IMR-90 (cell line): Measurements from ENCODE around the gene HYOU1. TPM values are rescaled to one million over a fixed set of nuclear protein-coding genes. Genes with fewer than 3 reads are reported as not detected.

Experiments
- ATAC-seq: fragments of 200-7000 bp; cut with Tn5 transposase; 2 replicates; pipeline ENCODE4 v1.9.1; 2020; ENCODE audit warnings: low read depth, mild to moderate bottlenecking, moderate library complexity
- BruUV-seq: library from RNA; stranded (reverse); fragments of 400-500 nt; replicated peaks from 2 replicates; lab custom pipeline; 2021; lab: Mats Ljungman, UMichigan
- CTCF ChIA-PET: fragments of 300-600 bp; formaldehyde crosslinking; extraction: SDS; loops from one replicate; lab custom pipeline; 2021; ENCODE audit warnings: antibody characterized with exemption; lab: Yijun Ruan, JAX
- POLR2A ChIA-PET: fragments of 300-600 bp; sonication (Branson Sonifier 250); formaldehyde crosslinking; loops from one replicate; lab custom pipeline; 2022; ENCODE audit warnings: antibody characterized with exemption; ENCODE audit not compliant: unreplicated experiment; lab: Charles Lee
- DNase-seq: peaks from one replicate; pipeline ENCODE4 v3.0.0; 2013
- H2AFZ ChIP-seq: replicated peaks from 2 replicates; pipeline ENCODE3; 2013; ENCODE audit warnings: low read length, mild to moderate bottlenecking; ENCODE audit not compliant: poor library complexity
- H2AK5ac ChIP-seq: 2 replicates; pipeline ENCODE4 v1.6.1; 2013; ENCODE audit warnings: low read depth, low read length, inconsistent platforms
- H2AK9ac ChIP-seq: replicated peaks from 2 replicates; pipeline ENCODE3; 2013; ENCODE audit warnings: mild to moderate bottlenecking, low read depth, low read length, moderate library complexity; ENCODE audit not compliant: poor library complexity
- H2BK120ac ChIP-seq: 2 replicates; pipeline ENCODE4 v1.6.1; 2013; ENCODE audit warnings: low read depth, low read length, inconsistent platforms
- H2BK15ac ChIP-seq: 3 replicates; pipeline ENCODE4 v1.6.1; 2013; ENCODE audit warnings: low read depth, low read length, inconsistent platforms
- H2BK20ac ChIP-seq: 2 replicates; pipeline ENCODE4 v1.6.1; 2013; ENCODE audit warnings: low read depth, mild to moderate bottlenecking, inconsistent platforms, low read length, moderate library complexity
- H2BK5ac ChIP-seq: 2 replicates; pipeline ENCODE4 v1.6.1; 2013; ENCODE audit warnings: mild to moderate bottlenecking, low read depth, low read length, inconsistent platforms; ENCODE audit not compliant: poor library complexity, severe bottlenecking
- H3K14ac ChIP-seq: replicated peaks from 2 replicates; pipeline ENCODE4 v1.6.1; 2013; ENCODE audit warnings: low read depth, low read length, inconsistent platforms
- H3K18ac ChIP-seq: 2 replicates; pipeline ENCODE4 v1.6.1; 2013; ENCODE audit warnings: low read depth, low read length, control low read depth
- H3K23ac ChIP-seq: 2 replicates; pipeline ENCODE4 v1.6.1; 2013; ENCODE audit warnings: low read depth, low read length, inconsistent platforms
- H3K27ac ChIP-seq: 2 replicates; pipeline ENCODE4 v1.5.1; 2013; ENCODE audit warnings: mild to moderate bottlenecking, control low read depth, low read length; ENCODE audit not compliant: insufficient read depth
- H3K27me3 ChIP-seq: 2 replicates; pipeline ENCODE4 v1.6.1; 2013; ENCODE audit warnings: low read length; ENCODE audit not compliant: control insufficient read depth, insufficient read depth
- H3K36me3 ChIP-seq: 2 replicates; pipeline ENCODE4 v1.6.1; 2013; ENCODE audit warnings: low read length, mixed read lengths; ENCODE audit not compliant: control insufficient read depth, insufficient read depth
- H3K4ac ChIP-seq: 2 replicates; pipeline ENCODE4 v1.6.1; 2013; ENCODE audit warnings: low read depth, low read length, inconsistent platforms
- H3K4me1 ChIP-seq: 2 replicates; pipeline ENCODE4 v1.6.1; 2013; ENCODE audit warnings: low read length, mixed read lengths; ENCODE audit not compliant: control insufficient read depth, insufficient read depth
- H3K4me2 ChIP-seq: 2 replicates; pipeline ENCODE4 v1.6.1; 2013; ENCODE audit warnings: low read depth, mild to moderate bottlenecking, control low read depth, low read length, moderate library complexity
- H3K4me3 ChIP-seq: 2 replicates; pipeline ENCODE4 v1.5.1; 2013; ENCODE audit warnings: low read depth, mild to moderate bottlenecking, control low read depth, low read length, moderate library complexity; ENCODE audit not compliant: insufficient read depth
- H3K56ac ChIP-seq: 2 replicates; pipeline ENCODE4 v1.6.1; 2013; ENCODE audit warnings: low read length, inconsistent platforms; ENCODE audit not compliant: insufficient read depth; ENCODE audit errors: extremely low read depth
- H3K79me1 ChIP-seq, 2 experiments: 2 replicates each; pipeline ENCODE4 v1.6.1; 2013; ENCODE audit warnings: low read length in 2 of 2, inconsistent platforms in 1 of 2, low read depth in 1 of 2
- H3K9ac ChIP-seq: 2 replicates; pipeline ENCODE4 v1.6.1; 2013; ENCODE audit warnings: low read depth, low read length, control low read depth
- H3K9me1 ChIP-seq: 2 replicates; pipeline ENCODE4 v1.6.1; 2013; ENCODE audit warnings: low read length, inconsistent platforms; ENCODE audit not compliant: insufficient read depth
- H3K9me3 ChIP-seq: 2 replicates; pipeline ENCODE4 v1.6.1; 2013; ENCODE audit warnings: low read length; ENCODE audit not compliant: control insufficient read depth, insufficient read depth
- H4K20me1 ChIP-seq: 2 replicates; pipeline ENCODE4 v1.6.1; 2013; ENCODE audit warnings: low read length, inconsistent platforms; ENCODE audit not compliant: insufficient read depth
- H4K5ac ChIP-seq: 2 replicates; pipeline ENCODE4 v1.6.1; 2013; ENCODE audit warnings: mild to moderate bottlenecking, low read depth, low read length, control low read depth
- H4K8ac ChIP-seq, 2 experiments: 2 replicates each; pipeline ENCODE4 v1.6.1; 2013; ENCODE audit warnings: low read depth in 2 of 2, low read length in 2 of 2, control low read depth in 1 of 2, inconsistent platforms in 1 of 2
- H4K91ac ChIP-seq: 2 replicates; pipeline ENCODE4 v1.6.1; 2013; ENCODE audit warnings: low read depth, low read length, inconsistent platforms; ENCODE audit not compliant: insufficient read depth
- CEBPB ChIP-seq: IDR thresholded peaks from 2 replicates; pipeline ENCODE4 v1.6.1; 2012; ENCODE audit warnings: low read depth, low read length, improper control_type of control experiment
- RCOR1 ChIP-seq: IDR thresholded peaks from 2 replicates; pipeline ENCODE4 v1.6.1; 2012; ENCODE audit warnings: mild to moderate bottlenecking, low read length, improper control_type of control experiment; ENCODE audit not compliant: insufficient replicate concordance
- USF2 ChIP-seq: fragments of 150-350 bp; IDR thresholded peaks from 2 replicates; pipeline ENCODE4 v1.6.1; 2017; ENCODE audit warnings: mild to moderate bottlenecking, antibody characterized with exemption, low read length, low read depth
- WGBS, 2 experiments: methylation state at CpG; one replicate each; pipeline versions ENCODE4 v1.1.5 to v1.1.7; 2013; ENCODE audit warnings: missing lambda C conversion rate in 2 of 2; ENCODE audit not compliant: insufficient read length in 1 of 2; ENCODE audit errors: extremely low coverage in 2 of 2; 5-methylcytosine and 5-hydroxymethylcytosine counted together
- dilution Hi-C: fragments of 300-500 bp; cut with HindIII; formaldehyde crosslinking; loops from one replicate; pipeline ENCODE4 v1.14.3; 2018; ENCODE audit warnings: low sequenced_read_pairs; ENCODE audit not compliant: unreplicated experiment
- in situ Hi-C: fragments of 300-500 bp; cut with MboI; formaldehyde crosslinking; loops from 3 replicates; pipeline ENCODE4 v1.14.3; 2019; ENCODE audit warnings: low sequenced_read_pairs, inconsistent platforms, mixed read lengths
- intact Hi-C: fragments of 100-400 bp; cut with micrococcal nuclease; formaldehyde crosslinking; loops from 2 replicates; pipeline ENCODE4 v1.10.0; 2022
- polyA plus RNA-seq, 3 experiments: library from polyadenylated mRNA; depleted of rRNA; stranded (reverse); fragments of >200 nt; gene quantifications; 2 replicates each; pipeline ENCODE4 v1.2.3, GENCODE V29; 2012; ENCODE audit warnings: low replicate concordance in 1 of 3
- total RNA-seq: library from RNA; depleted of rRNA; stranded (reverse); fragments of >200 nt; gene quantifications from 2 replicates; pipeline ENCODE4 v1.2.3, GENCODE V29; 2012

HYOU1 gene
- total and polyA plus RNA-seq, 2 of the 4 experiments (the other 2 are of a cell fraction) = 117 to 181 TPM

DNA sequence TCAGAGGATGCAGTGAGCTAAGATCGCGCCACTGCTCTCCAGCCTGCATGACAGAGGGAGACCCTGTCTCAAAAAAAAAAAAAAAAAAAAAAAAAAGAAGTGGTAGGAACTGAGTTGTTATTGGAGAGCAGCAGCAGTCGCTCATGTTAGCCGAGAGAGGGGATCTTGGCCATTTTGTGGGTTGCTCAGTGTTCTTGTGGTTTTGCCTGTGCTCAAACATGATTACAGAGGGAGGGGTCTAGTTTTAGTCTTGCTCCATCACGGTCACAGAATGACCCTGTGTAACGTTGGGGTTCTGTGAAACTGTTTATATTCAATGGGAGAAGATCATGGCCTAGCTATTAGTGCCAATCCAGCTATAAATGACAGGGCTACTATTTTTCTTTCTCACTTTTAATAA lies 42.7 kb upstream of the HYOU1 start:
- ATAC-seq = no peak
- DNase-seq = no peak
- peaks cover 5% of the 10 kb centered on the region for H3K4me1 ChIP-seq
- no peak overlapping the region for H3K56ac ChIP-seq
- H3K4me3 ChIP-seq = no peak overlapping the region
- no peak overlapping the region for H2BK5ac ChIP-seq
- H2BK20ac ChIP-seq = no peak overlapping the region
- peaks cover 14% of the 10 kb centered on the region for H3K36me3 ChIP-seq
- no peak overlapping the region for H4K8ac ChIP-seq
- no peaks in the 10 kb centered on the region; the same call in 1 of the 2 replicates for H4K20me1 ChIP-seq
- no peak overlapping the region for H3K23ac ChIP-seq
- 95% methylated on average over 4 of the region's 6 CpGs; no CpG with 5 or more reads in 1 of the 2 experiments for WGBS, 2 experiments
- H2AK9ac ChIP-seq = no peak overlapping the region
- H3K4ac ChIP-seq = no peak overlapping the region
- peaks cover 6% of the 10 kb centered on the region; the same call in 1 of the 2 replicates for H3K9me1 ChIP-seq
- H3K4me2 ChIP-seq = no peak overlapping the region
- TF ChIP-seq CEBPB (no peak), USF2 (no peak), RCOR1 (no peak)
- no peak overlapping the region for H3K14ac ChIP-seq
- H2BK120ac ChIP-seq = no peak overlapping the region
- no peaks in the 10 kb centered on the region for H3K27me3 ChIP-seq
- H3K18ac ChIP-seq = no peak overlapping the region
- H4K5ac ChIP-seq = no peak overlapping the region
- no peak overlapping the region for H2AFZ ChIP-seq
- H3K79me1 ChIP-seq = peaks cover 18 to 46% of the 10 kb centered on the region in 2 experiments
- H4K91ac ChIP-seq = no peak overlapping the region
- intact Hi-C loops (loop anchor here (10.0 kb wide), 1 partner anchor 375 kb away; no protein-coding TSS in a partner anchor), in situ Hi-C loops (loop anchor here (5.0 kb wide), 1 partner anchor 98 kb away; no protein-coding TSS in a partner anchor), dilution Hi-C loops (no loop called here)
- BruUV-seq = no TSS peak
- H3K9ac ChIP-seq = no peak overlapping the region
- no peaks in the 10 kb centered on the region for H3K9me3 ChIP-seq
- CTCF ChIA-PET = interaction anchor here (0.9 kb wide), 1 partner anchor 32 kb away, joined by 5 read pairs; the partner anchor contains the start of gene VPS11
- no peak overlapping the region for H3K27ac ChIP-seq
- POLR2A ChIA-PET = no interaction called here
- H2BK15ac ChIP-seq = no peak overlapping the region
- no peak overlapping the region for H2AK5ac ChIP-seq
